Activated CD8-positive, alpha-beta memory T cell treated with anti-CD3 and anti-CD28 coated beads for 1 hour (primary cell): ENCODE measurements around the gene ZNF626.
"Not testable (repeated sequence)": the region's sequence is repeated elsewhere in the genome, so short reads cannot be mapped to it uniquely, and the experiment has no call there.

ENCODE experiments used
- DNase-seq, 2 donors: peaks; one replicate each; pipeline ENCODE4 v3.0.0-alpha.2; 2020; ENCODE audit warnings: low read depth in 1 of 2; ENCODE audit errors: extremely low read depth in 1 of 2

Gene ZNF626

GRCh38 chr19:20661150-20661819, at the start of gene ZNF626:
Gene ZNF626 (minus strand): TSS chr19:20661571. CDS start chr19:20661446, 125 bp downstream.
- peak; percentile 77 to 85 for DNase-seq

- DNase-seq, result no peak
These were observed 7.9 kb upstream of the ZNF626 start for GRCh38 chr19:20669263-20669662.

GRCh38 chr19:20667281-20667680, 5.9 kb upstream of the ZNF626 start:
- DNase-seq, result no peak

GRCh38 chr19:20664901-20665781, 3.8 kb upstream of the ZNF626 start:
- no peak for DNase-seq

- not testable (repeated sequence) for DNase-seq
These were observed 3.1 kb upstream of the ZNF626 start for GRCh38 chr19:20664475-20664874.

- DNase-seq, result no peak
These were observed 1.2 kb upstream of the ZNF626 start for GRCh38 chr19:20662421-20663105.

- DNase-seq, result no peak
These were observed 764 bp downstream of the ZNF626 start for GRCh38 chr19:20660473-20661140.

GRCh38 chr19:20640545-20640944, 20.8 kb downstream of the ZNF626 start:
- no peak for DNase-seq

- DNase-seq, result no peak
These were observed 21.3 kb downstream of the ZNF626 start for GRCh38 chr19:20640023-20640422.

GRCh38 chr19:20624560-20624959, 36.8 kb downstream of the ZNF626 start:
- not testable (repeated sequence) for DNase-seq

GRCh38 chr19:20616071-20616470, 45.3 kb downstream of the ZNF626 start:
- no peak for DNase-seq

GRCh38 chr19:20614971-20615370, 46.4 kb downstream of the ZNF626 start:
- DNase-seq, result not testable (repeated sequence)

- DNase-seq, result no peak
These were observed 48.6 kb downstream of the ZNF626 start for GRCh38 chr19:20612711-20613316.

- DNase-seq, result no peak
These were observed 49.5 kb downstream of the ZNF626 start for GRCh38 chr19:20611866-20612265.

GRCh38 chr19:20607943-20608342, 53.4 kb downstream of the ZNF626 start:
- no peak for DNase-seq
